HG02885 (cell line): Measurements from ENCODE around the gene ATXN2L.
"Not testable (repeated sequence)": the region's sequence is repeated elsewhere in the genome, so short reads cannot be mapped to it uniquely, and the experiment has no call there.

Experiments
- ATAC-seq: cut with Tn5 transposase; IDR thresholded peaks from one replicate; pipeline ENCODE4 v1.9.1; 2021; ENCODE audit warnings: mild to moderate bottlenecking; ENCODE audit not compliant: unreplicated experiment, poor library complexity

The ATXN2L gene, protein sequence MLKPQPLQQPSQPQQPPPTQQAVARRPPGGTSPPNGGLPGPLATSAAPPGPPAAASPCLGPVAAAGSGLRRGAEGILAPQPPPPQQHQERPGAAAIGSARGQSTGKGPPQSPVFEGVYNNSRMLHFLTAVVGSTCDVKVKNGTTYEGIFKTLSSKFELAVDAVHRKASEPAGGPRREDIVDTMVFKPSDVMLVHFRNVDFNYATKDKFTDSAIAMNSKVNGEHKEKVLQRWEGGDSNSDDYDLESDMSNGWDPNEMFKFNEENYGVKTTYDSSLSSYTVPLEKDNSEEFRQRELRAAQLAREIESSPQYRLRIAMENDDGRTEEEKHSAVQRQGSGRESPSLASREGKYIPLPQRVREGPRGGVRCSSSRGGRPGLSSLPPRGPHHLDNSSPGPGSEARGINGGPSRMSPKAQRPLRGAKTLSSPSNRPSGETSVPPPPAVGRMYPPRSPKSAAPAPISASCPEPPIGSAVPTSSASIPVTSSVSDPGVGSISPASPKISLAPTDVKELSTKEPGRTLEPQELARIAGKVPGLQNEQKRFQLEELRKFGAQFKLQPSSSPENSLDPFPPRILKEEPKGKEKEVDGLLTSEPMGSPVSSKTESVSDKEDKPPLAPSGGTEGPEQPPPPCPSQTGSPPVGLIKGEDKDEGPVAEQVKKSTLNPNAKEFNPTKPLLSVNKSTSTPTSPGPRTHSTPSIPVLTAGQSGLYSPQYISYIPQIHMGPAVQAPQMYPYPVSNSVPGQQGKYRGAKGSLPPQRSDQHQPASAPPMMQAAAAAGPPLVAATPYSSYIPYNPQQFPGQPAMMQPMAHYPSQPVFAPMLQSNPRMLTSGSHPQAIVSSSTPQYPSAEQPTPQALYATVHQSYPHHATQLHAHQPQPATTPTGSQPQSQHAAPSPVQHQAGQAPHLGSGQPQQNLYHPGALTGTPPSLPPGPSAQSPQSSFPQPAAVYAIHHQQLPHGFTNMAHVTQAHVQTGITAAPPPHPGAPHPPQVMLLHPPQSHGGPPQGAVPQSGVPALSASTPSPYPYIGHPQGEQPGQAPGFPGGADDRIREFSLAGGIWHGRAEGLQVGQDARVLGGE

DNA sequence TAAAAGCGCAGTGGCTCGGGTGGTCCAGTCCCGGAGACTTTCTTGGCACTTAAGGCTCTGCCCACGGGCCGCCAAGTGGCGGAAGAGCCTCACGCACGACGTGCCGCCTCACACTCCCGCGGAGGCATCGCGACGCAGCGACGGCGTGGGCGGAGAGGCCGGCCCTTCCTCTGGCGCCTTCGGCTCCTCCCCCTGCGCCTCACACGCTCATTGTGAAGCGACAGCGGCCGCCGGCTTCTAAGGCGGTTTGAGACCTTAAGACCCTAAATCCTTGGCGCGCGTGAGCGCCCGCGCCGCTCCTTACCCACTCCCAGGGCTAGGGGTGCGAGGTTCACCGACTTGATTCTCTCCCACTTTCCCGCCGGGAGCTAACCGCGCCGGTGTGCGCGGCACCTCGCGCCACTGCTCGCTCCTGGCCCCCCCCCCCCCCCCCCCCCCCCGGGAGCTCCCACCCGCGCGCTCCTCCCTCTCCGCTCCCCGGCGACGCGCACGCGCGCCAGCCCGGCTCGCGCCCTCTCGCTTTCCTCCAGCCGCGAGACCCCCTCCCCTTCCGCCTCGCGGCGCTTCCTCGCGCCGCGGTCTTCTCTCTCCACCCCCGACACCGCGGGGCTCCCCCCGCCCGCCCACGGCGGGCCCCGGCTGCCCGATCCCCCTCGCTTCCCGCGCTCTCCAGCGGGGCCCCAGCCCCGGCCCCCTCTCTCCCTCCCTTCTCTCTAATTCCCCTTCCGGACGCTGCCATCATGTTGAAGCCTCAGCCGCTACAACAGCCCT is at the start of gene ATXN2L:
Gene ATXN2L (plus strand): TSS at position 480 of the 771 bp plus-strand sequence. CDS start 261 bp downstream, at position 741.
- ATAC-seq = peak; percentile 54

GRCh38 chr16:28781697-28782096 is 41.1 kb upstream of the ATXN2L start:
- not testable (repeated sequence) for ATAC-seq

DNA sequence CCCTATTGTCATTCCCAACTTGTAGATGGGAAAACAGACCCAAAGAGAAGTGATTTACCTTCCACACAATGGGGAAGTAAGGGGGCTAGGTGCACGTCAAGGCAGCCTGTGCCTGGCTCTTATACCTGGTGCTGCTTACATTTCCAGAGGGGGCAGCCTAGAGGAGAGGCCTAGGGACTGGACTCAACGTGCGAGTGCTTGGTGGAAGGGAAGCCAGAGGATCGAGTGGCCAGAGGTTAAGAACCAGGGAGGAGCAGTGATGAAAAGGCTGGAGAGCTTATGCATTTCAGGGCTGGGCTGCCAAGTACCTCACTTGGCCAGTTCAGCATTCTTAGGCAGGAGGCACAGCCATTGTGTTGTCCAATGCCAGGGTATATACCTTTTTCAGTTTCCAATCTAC is 40.4 kb upstream of the ATXN2L start:
- not testable (repeated sequence) for ATAC-seq

DNA sequence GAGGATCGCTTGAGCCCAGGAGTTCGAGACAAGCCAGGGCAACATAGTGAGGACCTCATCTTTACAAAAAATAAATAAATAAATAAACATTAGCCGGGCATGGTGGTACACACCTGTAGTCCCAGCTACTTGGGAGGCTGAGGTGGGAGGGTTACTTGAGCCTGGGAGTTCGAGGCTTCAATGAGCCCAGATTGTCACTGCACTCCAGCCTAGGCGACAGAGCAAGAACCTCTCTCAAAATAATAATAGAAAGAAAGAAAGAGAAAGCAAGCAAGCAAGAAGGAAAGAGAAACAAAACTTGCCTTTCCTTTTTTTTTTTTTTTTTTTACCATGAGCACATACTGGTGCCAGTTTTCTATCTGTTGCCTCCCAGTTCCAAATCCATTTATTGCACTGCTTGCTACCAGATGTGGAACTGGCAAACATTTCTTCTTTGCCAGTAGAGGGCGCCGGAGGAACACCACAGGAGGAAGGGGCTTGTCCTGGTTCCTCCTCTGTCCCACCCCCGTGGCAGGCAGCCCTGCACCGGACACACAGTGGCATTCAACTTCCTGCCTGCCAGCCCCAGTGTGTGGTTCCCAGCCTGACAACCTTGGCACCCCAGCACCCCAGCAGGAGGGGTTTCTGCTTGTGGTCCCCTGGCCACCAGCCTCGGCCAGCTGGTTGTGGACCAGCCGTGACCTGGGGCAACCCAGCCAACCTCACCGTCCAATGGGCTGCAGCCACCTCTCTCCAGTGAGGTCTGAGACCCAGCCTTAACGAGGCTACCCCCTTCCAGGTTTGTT is 20.4 kb upstream of the ATXN2L start:
- ATAC-seq = peak; percentile 52

DNA sequence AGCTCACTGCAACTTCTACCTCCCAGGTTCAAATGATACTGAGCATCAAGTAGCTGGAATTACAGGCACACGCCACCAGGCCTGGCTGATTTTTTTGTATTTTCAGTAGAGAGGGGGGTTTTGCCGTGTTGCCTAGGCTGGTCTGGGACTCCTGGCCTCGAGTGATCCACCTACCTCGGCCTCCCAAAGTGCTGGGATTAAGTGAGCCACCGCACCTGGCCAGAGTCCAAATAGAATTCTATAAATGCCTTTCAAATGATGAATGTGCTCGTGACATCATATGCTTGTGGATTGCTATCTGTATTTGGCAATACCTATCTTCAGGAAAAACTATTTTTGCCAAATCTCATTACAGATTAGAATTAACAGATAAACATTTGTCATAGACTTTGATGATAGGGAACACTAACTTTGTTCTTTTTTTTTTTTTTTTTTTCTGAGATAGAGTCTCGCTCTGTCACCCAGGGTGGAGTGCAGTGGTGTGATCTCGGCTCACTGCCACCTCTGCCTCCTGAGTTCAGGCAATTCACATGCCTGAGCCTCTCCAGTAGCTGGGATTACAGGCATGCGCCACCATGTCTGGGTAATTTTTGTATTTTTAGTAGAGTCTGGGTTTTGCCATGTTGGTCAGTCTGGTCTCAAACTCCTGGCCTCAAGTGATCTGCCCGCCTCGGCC is 15.2 kb upstream of the ATXN2L start:
- ATAC-seq = not testable (repeated sequence)

DNA sequence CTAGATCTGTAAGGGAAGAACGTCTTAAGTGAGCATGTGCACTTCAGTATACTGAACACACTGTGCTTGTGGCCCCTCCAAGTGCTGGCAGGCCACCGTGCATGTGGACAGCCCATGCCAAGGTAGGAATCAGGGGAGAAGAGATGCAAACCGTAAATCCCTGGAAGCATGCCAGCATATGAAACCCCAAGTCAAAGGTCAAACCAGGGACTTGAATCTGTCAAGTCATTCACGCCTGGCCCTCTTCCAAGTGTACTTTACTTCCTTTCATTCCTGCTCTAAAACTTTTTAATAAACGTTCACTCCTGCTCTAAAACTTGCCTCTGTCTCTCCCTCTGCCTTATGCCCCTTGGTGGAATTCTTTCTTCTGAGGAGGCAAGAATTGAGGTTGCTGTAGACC is 2.8 kb upstream of the ATXN2L start:
- no peak for ATAC-seq

DNA sequence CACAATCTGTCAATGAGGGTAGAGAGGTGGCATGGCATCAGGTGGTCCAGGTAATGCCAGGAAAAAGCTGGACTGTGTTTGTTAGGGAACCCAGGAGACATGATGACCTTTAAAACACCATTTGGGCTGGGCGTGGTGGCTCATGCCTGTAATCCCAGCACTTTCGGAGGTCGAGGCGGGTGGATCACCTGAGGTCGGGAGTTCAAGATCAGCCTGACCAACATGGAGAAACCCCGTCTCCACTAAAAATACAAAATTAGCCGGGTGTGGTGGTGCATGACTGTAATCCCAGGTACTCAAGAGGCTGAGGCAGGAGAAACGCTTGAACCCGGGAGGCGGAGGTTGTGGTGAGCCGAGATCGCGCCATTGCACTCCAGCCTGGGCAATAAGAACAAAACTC is 2.3 kb upstream of the ATXN2L start:
- not testable (repeated sequence) for ATAC-seq

- no peak for ATAC-seq
Observed at GRCh38 chr16:28821874-28822519, 802 bp upstream of the ATXN2L start.

- ATAC-seq = no peak
Observed at GRCh38 chr16:28823291-28823872, 583 bp downstream of the ATXN2L start.

GRCh38 chr16:28823873-28824716 is 1.3 kb downstream of the ATXN2L start:
- ATAC-seq = peak; percentile 67

GRCh38 chr16:28824717-28824973 is 1.8 kb downstream of the ATXN2L start:
- no peak for ATAC-seq

DNA sequence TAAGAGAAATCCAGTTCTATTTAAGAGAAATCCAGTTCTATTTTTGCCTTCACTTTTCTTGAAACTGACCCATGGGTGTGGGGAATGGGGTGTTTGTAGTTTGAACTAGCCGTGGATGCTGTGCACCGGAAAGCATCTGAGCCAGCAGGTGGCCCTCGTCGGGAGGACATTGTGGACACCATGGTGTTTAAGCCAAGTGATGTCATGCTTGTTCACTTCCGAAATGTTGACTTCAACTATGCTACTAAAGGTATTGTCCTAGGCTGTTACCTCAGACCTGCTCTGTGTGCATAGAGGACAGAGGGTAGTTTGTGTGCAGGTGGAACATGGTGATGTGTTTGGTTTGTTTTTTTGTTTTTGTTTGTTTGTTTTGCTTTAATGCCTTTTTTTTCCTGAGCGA is 3.3 kb downstream of the ATXN2L start:
- ATAC-seq = no peak

DNA sequence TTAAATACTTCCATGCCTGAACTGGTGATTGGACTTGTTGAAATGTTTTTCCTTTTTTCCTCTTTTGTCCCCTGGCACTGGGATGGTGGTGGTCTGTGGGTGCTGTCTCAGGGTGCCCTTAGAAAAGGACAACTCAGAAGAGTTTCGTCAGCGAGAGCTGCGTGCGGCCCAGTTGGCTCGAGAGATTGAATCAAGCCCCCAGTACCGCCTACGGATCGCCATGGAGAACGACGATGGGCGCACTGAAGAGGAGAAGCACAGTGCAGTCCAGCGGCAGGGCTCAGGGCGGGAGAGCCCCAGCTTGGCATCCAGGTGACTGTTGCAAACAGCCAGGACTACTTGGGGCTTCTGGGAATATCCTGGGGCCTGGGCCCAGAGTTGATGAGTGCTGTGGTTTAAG is 6.9 kb downstream of the ATXN2L start:
- no peak for ATAC-seq

- ATAC-seq = no peak
Observed at GRCh38 chr16:28830531-28830930, 7.7 kb downstream of the ATXN2L start.

DNA sequence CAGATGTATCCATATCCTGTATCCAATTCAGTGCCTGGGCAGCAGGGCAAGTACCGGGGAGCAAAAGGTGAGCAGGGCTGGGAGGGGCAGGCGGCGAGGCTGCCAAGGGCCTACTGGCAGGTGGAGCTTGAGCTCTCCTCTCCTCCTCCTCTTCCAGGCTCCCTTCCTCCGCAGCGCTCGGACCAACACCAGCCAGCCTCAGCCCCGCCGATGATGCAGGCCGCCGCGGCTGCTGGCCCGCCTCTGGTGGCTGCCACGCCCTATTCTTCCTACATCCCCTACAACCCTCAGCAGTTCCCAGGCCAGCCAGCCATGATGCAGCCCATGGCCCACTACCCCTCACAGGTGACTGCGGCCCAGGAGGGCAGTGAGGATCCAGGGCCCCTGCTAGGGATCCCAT is 11.6 kb downstream of the ATXN2L start:
- no peak for ATAC-seq

DNA sequence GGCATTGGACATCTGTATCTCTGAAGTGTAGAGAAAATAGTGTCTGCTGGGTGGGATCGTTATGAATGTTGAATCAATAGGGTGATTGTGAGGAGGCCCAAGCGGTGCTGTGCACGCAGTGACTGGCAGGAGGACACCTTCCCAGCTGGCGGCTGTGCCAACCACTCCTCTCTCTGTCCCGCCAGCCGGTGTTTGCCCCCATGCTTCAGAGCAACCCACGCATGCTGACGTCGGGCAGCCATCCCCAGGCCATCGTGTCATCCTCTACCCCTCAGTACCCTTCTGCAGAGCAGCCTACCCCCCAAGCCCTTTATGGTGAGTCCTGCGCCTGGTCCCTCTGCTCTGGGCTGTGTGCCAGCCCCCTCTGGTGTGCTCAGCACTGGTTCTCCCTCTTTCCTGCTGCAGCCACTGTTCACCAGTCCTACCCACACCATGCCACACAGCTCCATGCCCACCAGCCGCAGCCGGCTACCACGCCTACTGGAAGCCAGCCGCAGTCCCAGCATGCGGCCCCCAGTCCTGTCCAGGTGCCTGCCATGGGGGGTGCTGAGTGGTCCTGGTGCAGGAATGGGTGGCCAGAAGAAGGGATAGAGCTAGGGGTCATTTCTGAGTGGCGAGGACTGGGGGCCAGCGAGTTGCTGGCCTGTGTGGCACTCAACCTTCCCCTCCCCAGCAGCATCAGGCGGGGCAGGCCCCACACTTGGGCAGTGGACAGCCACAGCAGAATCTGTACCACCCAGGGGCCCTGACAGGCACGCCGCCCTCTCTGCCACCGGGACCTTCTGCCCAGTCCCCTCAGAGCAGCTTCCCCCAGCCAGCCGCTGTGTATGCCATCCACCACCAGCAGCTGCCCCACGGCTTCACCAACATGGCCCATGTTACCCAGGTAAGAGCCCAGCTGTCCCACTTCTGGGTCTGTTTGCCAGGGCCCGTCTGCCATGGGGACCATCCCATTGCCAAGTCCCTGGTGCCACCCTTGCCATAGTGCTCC is 12.4 kb downstream of the ATXN2L start:
- no peak for ATAC-seq
